UCSD-AML1 (cell line): ENCODE measurements around the gene RPP25L.

Experiments
- DNase-seq: peaks from one replicate; lab custom pipeline; 2025; ENCODE audit not compliant: unreplicated experiment; lab: John Stamatoyannopoulos, UW

The RPP25L gene

GRCh38 chr9:34585946-34586669, 25.8 kb downstream of the RPP25L start:
- no peak for DNase-seq

GRCh38 chr9:34584970-34585369, 26.9 kb downstream of the RPP25L start:
- no peak for DNase-seq

GRCh38 chr9:34582787-34583186, 29.1 kb downstream of the RPP25L start:
- no peak for DNase-seq

GRCh38 chr9:34581318-34581717, 30.6 kb downstream of the RPP25L start:
- DNase-seq: no peak

- DNase-seq: no peak
Measured at GRCh38 chr9:34580358-34580757, 31.5 kb downstream of the RPP25L start.

GRCh38 chr9:34579808-34580163, 32.1 kb downstream of the RPP25L start:
- DNase-seq: no peak

- DNase-seq: no peak
Measured at GRCh38 chr9:34579104-34579807, 32.6 kb downstream of the RPP25L start.

GRCh38 chr9:34578241-34579103, 33.4 kb downstream of the RPP25L start:
- no peak for DNase-seq

- no peak for DNase-seq
Measured at GRCh38 chr9:34577400-34578240, 34.3 kb downstream of the RPP25L start.

- DNase-seq: no peak
Measured at GRCh38 chr9:34576597-34577399, 35.1 kb downstream of the RPP25L start.

GRCh38 chr9:34575862-34576596, 35.9 kb downstream of the RPP25L start:
- no peak for DNase-seq

GRCh38 chr9:34575241-34575640, 36.7 kb downstream of the RPP25L start:
- DNase-seq: no peak

- no peak for DNase-seq
Measured at GRCh38 chr9:34574571-34574970, 37.3 kb downstream of the RPP25L start.

GRCh38 chr9:34573599-34574325, 38.1 kb downstream of the RPP25L start:
- DNase-seq: no peak

- DNase-seq: no peak
Measured at GRCh38 chr9:34572628-34573027, 39.3 kb downstream of the RPP25L start.

GRCh38 chr9:34572092-34572491, 39.8 kb downstream of the RPP25L start:
- DNase-seq: no peak

- no peak for DNase-seq
Measured at GRCh38 chr9:34571481-34571810, 40.5 kb downstream of the RPP25L start.

- DNase-seq: no peak
Measured at GRCh38 chr9:34570809-34571480, 41.0 kb downstream of the RPP25L start.
